ENCODE measurements around the gene CADM1.

- TF ChIP-seq CTCF (conservative IDR thresholded peaks at IDR 0.05 in 1 of 2, IDR thresholded peaks at IDR 0.05 in 1 of 2; ENCODE audit: low read depth in 1 of 2, low read length in 2 of 2) (no peak), EZH2 (IDR thresholded peaks at IDR 0.05; ENCODE audit: low read length, missing control alignments) (no peak)
Observed at GRCh38 chr11:115379528-115379927, 124.7 kb downstream of the CADM1 start.
